SH-SY5Y (cell line): ENCODE data around the gene DCAF10.

Experiments
- GATA2 ChIP-seq: IDR thresholded peaks from 2 replicates; pipeline ENCODE4 v1.6.1; 2011; ENCODE audit warnings: mild to moderate bottlenecking, low read depth, low read length
- GATA3 ChIP-seq: IDR thresholded peaks from 2 replicates; pipeline ENCODE4 v1.6.1; 2011; ENCODE audit warnings: low read depth, mild to moderate bottlenecking, low read length, moderate library complexity

Gene DCAF10

DNA sequence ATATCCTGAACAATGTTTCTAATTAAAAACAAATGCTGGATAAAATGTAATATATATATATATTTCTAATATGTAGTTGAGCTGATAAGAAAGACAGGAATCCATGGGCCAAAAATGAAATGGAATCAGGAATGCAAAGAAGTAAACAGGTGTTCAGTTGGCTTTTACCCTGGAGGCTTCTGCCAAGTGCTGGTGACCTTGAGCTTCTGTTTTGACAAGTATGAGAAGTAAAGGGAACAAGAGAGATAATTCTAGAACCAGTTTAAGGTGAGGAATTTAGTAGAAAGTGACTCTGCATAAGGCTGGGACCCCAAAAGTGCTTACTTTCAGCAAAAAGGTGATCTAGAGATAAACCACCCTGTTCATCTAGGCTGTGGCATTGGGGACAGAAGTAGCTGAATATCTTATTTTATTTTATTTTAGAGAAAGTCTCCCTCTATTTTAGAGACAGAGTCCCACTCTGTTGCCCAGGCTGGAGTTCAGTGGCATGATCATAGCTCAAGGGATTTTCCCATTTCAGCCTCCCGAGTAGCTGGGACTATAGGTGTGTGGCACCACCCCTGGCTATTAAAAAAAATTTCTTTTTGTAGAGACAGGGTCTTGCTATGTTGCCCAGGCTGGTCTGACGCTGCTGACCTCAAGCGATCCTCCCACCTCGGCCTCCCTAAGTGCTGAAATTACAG is 27.0 kb downstream of the DCAF10 start:
- TF ChIP-seq GATA3 (no peak), GATA2 (no peak)

DNA sequence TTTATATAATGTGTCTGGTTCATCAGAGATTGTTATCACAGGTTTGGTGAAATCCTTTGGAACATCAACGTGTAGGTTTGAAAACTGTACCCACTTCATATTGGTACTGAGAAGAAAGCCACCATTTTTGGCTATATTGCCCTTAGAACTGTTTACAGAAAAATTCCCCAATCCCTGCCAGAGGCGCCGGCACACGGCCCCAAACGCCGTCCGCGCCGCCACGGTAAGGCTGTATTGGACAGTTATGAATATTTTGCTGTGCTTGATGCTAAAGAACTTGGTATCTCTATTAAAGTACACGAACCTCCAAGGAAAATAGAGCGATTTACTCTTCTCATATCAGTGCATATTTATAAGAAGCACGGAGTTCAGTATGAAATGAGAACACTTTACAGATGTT is 35.2 kb downstream of the DCAF10 start:
- no peak for TF ChIP-seq GATA2
- no peak for TF ChIP-seq GATA3

DNA sequence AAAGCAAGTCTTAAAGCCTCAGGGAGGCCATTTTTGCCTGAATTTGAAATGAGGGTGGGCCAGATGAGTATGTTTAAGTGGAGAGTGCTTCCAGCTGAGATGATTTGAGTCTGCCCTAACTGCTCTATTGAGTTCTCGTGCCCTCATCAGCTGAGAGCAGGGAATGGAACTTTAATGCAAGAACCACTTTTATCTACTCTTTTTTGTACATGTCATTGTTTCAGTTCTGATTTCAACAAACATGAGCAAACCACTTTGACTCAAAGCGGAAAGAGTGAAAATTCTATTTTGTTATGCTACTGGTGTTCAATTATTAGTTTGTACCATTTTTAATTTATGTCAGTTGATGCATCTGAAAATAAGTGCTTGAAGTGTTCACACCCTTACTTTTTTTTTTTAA is 35.8 kb downstream of the DCAF10 start:
- no peak for TF ChIP-seq GATA2
- no peak for TF ChIP-seq GATA3

DNA sequence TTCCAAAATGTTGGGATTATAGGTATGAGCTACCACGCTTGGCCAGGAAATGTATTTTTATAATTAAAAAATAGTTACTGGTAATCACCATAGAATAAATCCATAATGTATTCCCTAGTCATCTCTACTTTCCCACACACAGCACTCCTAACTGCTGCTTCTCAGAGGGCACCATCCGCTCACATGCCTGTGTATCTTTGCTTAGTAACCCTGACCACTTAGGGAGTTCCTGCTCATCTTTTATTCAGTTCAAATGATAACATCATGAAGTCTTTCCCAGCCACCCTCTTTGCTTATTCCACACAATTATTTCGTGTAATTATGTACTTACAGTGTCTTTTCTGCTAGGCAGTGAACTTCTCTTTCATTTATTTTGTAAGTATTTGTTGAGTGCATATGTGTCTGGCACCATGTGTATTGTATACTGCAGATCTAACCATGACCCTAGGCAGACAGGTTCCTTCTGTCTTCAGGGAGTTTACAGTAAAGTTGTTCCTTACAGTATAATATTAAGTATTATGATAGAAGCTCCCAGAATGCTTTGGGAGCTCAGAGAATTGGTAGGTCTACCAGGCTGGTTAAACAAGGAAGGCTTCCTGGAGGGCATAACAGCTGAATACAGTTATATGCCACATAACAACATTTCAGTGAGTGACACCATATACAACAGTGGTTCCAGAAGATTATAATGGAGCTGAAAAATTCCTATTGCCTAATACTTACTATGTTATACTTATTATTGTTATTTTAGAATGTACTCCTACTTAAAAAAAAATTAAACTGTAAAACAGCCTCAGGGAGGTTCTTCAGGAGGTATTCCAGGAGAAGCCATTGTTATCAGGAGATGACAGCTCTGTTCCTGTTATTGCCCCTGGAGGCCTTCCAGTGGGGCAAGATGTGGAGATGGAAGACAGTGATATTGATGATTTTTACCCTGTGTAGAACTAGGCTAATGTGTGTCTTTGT is 39.2 kb downstream of the DCAF10 start:
- TF ChIP-seq GATA3 (no peak), GATA2 (no peak)

DNA sequence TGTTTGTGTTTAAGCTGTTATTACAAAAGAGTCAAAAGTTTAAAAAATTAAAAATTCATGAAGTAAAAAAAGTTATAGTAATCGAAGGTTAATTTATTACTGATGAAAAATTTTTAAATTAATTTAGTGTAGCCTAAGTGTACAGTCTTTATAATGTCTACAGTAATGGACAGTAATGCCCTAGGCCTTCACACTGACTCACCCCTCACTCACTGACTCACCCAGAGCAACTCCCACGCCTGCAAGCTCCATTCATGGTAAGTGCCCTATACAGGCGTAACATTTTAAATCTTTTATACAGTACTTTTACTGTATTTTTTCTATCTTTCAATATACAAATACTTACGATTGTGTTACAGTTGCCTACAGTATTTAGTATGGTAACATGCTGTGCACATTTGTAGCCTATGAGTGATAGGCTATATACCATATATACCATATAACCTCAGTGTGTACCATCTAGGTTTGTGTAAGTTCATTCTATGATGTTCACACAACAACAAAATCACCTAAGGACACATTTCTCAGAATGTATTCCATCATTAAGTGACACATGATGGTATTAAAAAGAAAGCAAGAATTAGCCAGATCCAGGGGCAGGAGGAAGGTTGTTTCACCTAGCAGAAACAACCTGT is 40.1 kb downstream of the DCAF10 start:
- TF ChIP-seq GATA2 (no peak), GATA3 (no peak)

DNA sequence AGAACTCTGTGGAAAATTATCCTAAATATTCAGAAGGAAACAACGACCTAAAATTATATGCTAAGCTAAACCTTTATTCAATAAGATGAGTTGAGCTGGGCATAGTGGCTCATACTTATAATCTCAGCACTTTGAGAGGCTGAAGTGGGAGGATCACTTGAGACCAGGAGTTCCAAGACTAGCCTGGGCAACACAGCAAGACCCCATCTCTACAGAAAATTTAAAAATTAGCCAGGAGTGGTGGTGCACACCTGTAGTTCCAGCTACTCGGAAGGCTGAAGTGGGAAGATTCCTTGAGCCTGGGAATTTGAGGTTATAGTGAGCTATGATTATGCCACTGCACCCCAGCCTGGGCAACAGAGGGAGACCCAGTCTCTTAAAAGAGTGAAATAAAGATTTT is 51.6 kb downstream of the DCAF10 start:
- TF ChIP-seq GATA3 (no peak), GATA2 (no peak)

DNA sequence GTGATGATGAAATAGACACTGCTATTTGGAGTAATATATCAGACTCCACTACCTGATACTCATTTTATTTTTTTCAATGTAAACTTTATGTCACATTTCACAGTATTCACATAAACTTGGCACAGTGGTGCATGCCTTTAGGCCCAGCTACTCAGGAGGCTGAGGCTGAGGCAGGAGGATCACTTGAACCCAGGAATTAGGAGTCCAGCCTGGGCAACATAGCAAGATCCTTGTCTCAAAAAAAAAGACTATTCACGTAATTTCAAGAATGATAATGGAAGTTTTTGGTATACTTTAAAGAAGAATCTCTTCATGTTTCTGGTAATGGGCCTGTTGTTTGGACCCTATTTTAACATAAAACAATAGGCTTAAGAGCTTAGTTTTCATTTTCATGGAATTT is 56.0 kb downstream of the DCAF10 start:
- TF ChIP-seq GATA3 (no peak), GATA2 (no peak)

DNA sequence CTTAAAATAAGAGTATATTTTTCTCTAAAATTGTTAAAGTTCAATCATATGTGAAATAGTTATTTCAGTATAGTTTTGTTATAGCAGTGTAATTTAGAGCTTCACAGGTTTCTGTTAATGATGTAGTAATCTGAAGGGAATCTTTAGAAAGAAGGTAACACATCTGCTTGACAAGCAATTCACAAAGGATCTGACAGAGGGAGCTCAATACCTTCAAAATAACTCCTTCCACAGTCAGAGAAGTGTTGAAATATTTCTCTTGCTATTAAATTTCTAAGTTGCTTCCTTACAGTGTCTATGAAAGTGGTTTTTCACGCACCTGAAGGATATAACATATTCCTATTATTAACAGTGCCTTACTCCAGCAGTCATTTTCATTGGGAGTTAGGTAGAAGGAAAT is 58.4 kb downstream of the DCAF10 start:
- no peak for TF ChIP-seq GATA3
- TF ChIP-seq GATA2, result no peak

DNA sequence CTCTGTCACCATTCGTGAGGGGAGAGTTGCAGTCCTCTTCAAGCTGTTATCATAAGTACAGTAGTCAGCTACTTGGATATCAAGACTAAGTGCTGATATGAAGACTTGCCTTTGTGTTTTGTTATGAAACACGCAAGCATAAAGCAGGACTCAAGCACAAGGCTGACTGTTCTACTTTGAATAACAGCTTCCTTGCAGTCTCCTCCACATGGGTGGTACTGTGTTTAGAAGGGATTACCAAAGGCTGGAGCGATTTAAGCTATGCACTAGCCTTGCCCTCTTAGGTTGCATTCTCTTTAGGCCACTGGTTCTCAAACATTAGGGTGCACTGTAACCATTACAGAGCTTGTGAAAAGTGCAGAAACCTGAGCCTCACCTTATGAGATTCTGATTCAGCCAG is 61.9 kb downstream of the DCAF10 start:
- no peak for TF ChIP-seq GATA2
- TF ChIP-seq GATA3, result no peak

DNA sequence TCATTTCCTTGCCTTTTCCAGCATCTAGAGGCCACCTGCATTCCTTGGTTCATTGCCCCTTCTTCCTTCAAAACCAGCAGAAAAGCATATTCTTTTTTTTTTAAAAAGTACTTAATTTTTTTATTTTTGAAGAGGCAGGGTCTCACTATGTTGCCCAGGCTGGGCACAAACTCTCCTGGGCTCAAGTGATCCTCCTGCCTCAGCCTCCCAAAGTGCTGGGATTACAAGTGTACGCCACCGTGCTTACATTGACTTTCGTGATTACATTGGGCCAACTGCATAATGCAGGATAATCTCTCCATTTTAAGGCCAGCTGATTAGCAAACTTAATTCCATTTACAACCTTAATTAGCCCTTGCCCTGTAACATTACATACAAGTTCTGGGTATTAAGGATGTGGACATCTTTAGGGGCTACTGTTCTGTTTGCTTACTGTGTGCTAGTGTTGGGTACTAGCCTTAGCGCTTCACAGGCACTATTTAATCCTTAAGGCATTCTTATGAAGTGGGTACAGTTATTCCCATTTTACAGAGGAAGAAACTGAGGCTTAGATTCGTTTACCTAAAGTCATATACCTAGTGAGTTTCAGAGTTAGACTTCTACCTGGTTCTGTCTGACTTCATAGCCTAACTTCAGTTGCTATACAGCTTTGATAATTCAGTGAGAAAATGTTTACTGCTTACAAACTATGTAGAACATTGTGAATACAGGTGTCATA is 69.6 kb downstream of the DCAF10 start:
- TF ChIP-seq GATA2 (no peak), GATA3 (no peak)

DNA sequence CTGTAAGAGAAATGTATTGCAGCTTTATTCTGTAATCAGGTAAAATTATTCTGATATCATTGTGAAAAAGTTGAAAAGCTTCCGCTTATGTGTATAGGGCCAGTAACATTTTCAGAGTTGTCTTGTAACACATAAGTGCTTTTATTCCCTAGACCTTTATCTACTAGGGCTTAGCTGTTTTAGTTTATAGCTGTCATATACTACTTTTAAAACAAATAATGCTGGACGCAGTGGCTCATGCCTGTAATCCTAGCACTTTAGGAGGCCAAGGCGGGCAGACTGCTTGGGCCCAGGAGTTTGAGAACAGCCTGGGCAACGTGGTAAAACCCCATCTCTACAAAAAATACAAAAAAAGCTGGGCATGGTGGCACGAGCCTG is 70.2 kb downstream of the DCAF10 start:
- TF ChIP-seq GATA2 (no peak), GATA3 (no peak)

DNA sequence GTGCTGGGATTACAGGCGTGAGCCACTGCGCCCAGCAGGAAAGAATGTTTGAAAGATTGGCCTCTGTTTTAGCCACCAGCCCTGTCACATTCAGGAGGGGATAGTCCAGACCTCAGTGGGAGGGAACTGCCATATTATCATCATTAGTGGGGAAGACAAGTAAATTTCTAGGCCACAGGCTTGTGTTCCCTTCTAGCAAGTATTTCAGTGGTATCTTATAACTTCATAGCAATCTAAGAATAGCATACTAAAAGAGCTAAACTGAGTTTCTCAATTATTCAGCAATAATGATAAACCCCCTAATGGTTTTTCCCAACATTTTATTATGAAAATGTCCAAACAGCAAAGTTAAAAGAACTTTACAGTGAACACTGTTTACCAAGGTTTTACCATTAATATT is 73.4 kb downstream of the DCAF10 start:
- TF ChIP-seq GATA2 (no peak), GATA3 (no peak)

DNA sequence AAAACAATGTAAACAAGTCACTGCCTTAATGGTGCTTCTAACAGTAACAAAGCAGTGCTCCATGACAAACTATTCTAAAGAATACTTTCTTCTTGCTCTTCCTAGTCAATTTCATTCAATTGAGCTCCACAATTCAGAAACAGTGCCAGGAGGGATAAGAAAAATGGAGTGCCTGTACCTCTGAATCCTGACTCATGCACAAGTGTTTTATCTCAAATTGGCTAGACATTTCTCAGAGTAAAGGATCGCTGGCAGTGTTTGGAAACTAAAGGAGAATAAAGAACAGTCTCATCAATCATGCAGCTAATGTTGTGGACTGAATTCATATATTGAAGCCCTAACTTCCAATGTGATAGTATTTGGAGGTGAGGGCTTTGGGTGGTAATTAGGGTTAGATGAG is 75.8 kb downstream of the DCAF10 start:
- TF ChIP-seq GATA2 (no peak), GATA3 (no peak)

DNA sequence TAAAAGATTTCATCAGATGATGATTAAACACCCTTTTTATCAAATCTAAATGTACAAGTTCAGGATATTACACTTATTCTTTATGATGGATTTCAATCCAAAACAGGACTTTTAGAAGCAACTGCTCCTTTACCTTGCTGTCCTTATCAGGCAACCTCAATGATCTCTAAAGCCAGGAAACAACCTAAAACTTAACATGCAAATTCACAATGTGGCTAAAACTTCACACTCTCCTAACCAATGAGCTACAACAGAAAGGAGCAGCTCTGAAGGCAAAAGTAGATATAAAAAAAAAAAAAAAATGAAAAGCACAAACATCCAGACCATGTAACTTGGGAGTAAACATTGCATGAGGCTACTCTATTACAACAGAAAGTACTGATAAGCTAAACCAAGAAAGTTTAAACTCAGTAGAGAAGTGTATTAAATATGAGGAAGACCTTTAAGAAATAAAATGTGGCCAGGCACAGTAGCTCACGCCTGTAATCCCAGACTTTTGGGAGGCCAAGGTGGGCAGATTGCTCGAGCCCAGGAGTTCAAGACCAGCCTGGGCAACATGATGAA is 80.4 kb downstream of the DCAF10 start:
- TF ChIP-seq GATA2 (no peak), GATA3 (no peak)
